ENCODE results near the gene NFKBIB. TPM values are rescaled to one million over a fixed set of nuclear protein-coding genes. Genes with fewer than 3 reads are reported as not detected.

NFKBIB gene
- total and polyA plus RNA-seq, 2 of the 13 experiments (the other 11 are each of a cell fraction or from before 2014, with no cell fraction given) = 8.6 to 14.9 TPM

- TF ChIP-seq KAT8 (CRISPR knock-in tag; IDR thresholded peaks at IDR 0.05) (peak; percentile 94), NCOA5 (CRISPR knock-in tag; IDR thresholded peaks at IDR 0.05) (no peak), GATAD1 (CRISPR knock-in tag; IDR thresholded peaks at IDR 0.05) (peak; percentile 87), ZKSCAN8 (CRISPR knock-in tag; IDR thresholded peaks at IDR 0.05; ENCODE audit: borderline replicate concordance) (0 out of 2 replicates have a peak, but pooled peaks have one; percentile 62), WIZ (CRISPR knock-in tag; IDR thresholded peaks at IDR 0.05) (no peak), TEAD2 (CRISPR knock-in tag; IDR thresholded peaks at IDR 0.05) (no peak), KMT2B (CRISPR knock-in tag; IDR thresholded peaks at IDR 0.05) (peak; percentile 77), HMGXB3 (CRISPR knock-in tag; IDR thresholded peaks at IDR 0.05; ENCODE audit: borderline replicate concordance) (no peak), ZNF121 (CRISPR knock-in tag; IDR thresholded peaks at IDR 0.05) (peak; percentile 17; the same call in 1 of the 2 replicates), ZFP90 (CRISPR knock-in tag; IDR thresholded peaks at IDR 0.05; ENCODE audit: borderline replicate concordance) (peak; percentile 47; the same call in 1 of the 2 replicates), NONO (IDR thresholded peaks at IDR 0.05) (no peak), NONO (CRISPR knock-in tag; conservative IDR thresholded peaks at IDR 0.05) (peak; percentile 83), JARID2 (CRISPR knock-in tag; IDR thresholded peaks at IDR 0.05; ENCODE audit: insufficient replicate concordance) (peak; percentile 19), NR2C2 (CRISPR knock-in tag; IDR thresholded peaks at IDR 0.05; ENCODE audit: borderline replicate concordance) (no peak), U2AF1 (optimal IDR thresholded peaks at IDR 0.05; ENCODE audit: low read depth, low read length) (no peak)
- TF ChIP-seq, protein P1, sequence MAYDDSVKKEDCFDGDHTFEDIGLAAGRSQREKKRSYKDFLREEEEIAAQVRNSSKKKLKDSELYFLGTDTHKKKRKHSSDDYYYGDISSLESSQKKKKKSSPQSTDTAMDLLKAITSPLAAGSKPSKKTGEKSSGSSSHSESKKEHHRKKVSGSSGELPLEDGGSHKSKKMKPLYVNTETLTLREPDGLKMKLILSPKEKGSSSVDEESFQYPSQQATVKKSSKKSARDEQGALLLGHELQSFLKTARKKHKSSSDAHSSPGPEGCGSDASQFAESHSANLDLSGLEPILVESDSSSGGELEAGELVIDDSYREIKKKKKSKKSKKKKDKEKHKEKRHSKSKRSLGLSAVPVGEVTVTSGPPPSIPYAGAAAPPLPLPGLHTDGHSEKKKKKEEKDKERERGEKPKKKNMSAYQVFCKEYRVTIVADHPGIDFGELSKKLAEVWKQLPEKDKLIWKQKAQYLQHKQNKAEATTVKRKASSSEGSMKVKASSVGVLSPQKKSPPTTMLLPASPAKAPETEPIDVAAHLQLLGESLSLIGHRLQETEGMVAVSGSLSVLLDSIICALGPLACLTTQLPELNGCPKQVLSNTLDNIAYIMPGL (CRISPR knock-in tag; IDR thresholded peaks at IDR 0.05; ENCODE audit: borderline replicate concordance in 1 of 2, low read depth in 1 of 2) = peak; percentile 80 to 85
- TF ChIP-seq, protein P2, sequence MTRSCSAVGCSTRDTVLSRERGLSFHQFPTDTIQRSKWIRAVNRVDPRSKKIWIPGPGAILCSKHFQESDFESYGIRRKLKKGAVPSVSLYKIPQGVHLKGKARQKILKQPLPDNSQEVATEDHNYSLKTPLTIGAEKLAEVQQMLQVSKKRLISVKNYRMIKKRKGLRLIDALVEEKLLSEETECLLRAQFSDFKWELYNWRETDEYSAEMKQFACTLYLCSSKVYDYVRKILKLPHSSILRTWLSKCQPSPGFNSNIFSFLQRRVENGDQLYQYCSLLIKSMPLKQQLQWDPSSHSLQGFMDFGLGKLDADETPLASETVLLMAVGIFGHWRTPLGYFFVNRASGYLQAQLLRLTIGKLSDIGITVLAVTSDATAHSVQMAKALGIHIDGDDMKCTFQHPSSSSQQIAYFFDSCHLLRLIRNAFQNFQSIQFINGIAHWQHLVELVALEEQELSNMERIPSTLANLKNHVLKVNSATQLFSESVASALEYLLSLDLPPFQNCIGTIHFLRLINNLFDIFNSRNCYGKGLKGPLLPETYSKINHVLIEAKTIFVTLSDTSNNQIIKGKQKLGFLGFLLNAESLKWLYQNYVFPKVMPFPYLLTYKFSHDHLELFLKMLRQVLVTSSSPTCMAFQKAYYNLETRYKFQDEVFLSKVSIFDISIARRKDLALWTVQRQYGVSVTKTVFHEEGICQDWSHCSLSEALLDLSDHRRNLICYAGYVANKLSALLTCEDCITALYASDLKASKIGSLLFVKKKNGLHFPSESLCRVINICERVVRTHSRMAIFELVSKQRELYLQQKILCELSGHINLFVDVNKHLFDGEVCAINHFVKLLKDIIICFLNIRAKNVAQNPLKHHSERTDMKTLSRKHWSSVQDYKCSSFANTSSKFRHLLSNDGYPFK (CRISPR knock-in tag; IDR thresholded peaks at IDR 0.05; ENCODE audit: borderline replicate concordance) = peak; percentile 95; the same call in 1 of the 2 replicates
- TF ChIP-seq, protein P3, sequence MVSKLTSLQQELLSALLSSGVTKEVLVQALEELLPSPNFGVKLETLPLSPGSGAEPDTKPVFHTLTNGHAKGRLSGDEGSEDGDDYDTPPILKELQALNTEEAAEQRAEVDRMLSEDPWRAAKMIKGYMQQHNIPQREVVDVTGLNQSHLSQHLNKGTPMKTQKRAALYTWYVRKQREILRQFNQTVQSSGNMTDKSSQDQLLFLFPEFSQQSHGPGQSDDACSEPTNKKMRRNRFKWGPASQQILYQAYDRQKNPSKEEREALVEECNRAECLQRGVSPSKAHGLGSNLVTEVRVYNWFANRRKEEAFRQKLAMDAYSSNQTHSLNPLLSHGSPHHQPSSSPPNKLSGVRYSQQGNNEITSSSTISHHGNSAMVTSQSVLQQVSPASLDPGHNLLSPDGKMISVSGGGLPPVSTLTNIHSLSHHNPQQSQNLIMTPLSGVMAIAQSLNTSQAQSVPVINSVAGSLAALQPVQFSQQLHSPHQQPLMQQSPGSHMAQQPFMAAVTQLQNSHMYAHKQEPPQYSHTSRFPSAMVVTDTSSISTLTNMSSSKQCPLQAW (CRISPR knock-in tag; IDR thresholded peaks at IDR 0.05) = peak; percentile 61
Measured at GRCh38 chr19:38929929-38930775, 30.4 kb downstream of the NFKBIB start, which contains the start of gene SARS2 (continued).
